Neural progenitor cell (in vitro differentiated cells): ENCODE results near the gene PAQR8. TPM values are rescaled to one million over a fixed set of nuclear protein-coding genes. Genes with fewer than 3 reads are reported as not detected.

Source experiments
- DNase-seq: peaks from one replicate; pipeline ENCODE4 v3.0.0-alpha.2; 2016; ENCODE audit warnings: low spot score
- H2AFZ ChIP-seq: fragments of 200-600 bp; sonication (generic); replicated peaks from 2 replicates; pipeline ENCODE4 v1.6.1; 2016; ENCODE audit warnings: antibody characterized with exemption
- H3F3A ChIP-seq: fragments of 200-600 bp; sonication (generic); 2 replicates; pipeline ENCODE4 v1.6.1; 2016; ENCODE audit warnings: antibody characterized with exemption, low read depth
- H3K27ac ChIP-seq: fragments of 200-600 bp; sonication (generic); 2 replicates; pipeline ENCODE4 v1.5.1; 2016; ENCODE audit warnings: mild to moderate bottlenecking
- H3K27me3 ChIP-seq: fragments of 200-600 bp; sonication (generic); 2 replicates; pipeline ENCODE4 v1.6.1; 2016; ENCODE audit warnings: mild to moderate bottlenecking, moderate library complexity
- H3K36me3 ChIP-seq: fragments of 200-600 bp; sonication (generic); 2 replicates; pipeline ENCODE4 v1.5.1; 2016
- H3K4me1 ChIP-seq: fragments of 200-600 bp; sonication (generic); 2 replicates; pipeline ENCODE4 v1.6.1; 2016; ENCODE audit warnings: mixed run types
- H3K4me2 ChIP-seq: fragments of 200-600 bp; sonication (generic); 2 replicates; pipeline ENCODE4 v1.6.1; 2016
- H3K4me3 ChIP-seq: fragments of 200-600 bp; sonication (generic); 2 replicates; pipeline ENCODE4 v1.5.1; 2016
- H3K79me2 ChIP-seq: fragments of 200-600 bp; sonication (generic); 2 replicates; pipeline ENCODE4 v1.6.1; 2016; ENCODE audit warnings: low read depth
- H3K9ac ChIP-seq: fragments of 200-600 bp; sonication (generic); 2 replicates; pipeline ENCODE4 v1.6.1; 2016
- H3K9me3 ChIP-seq: fragments of 200-600 bp; sonication (generic); 2 replicates; pipeline ENCODE4 v1.5.1; 2016; ENCODE audit warnings: low read depth
- H4K20me1 ChIP-seq: fragments of 200-600 bp; sonication (generic); 2 replicates; pipeline ENCODE4 v1.6.1; 2016; ENCODE audit warnings: low read depth
- H3K27ac Mint-ChIP-seq: 3 replicates; pipeline ENCODE4 v1.8.0; 2021; ENCODE audit warnings: mixed read lengths
- H3K27me3 Mint-ChIP-seq: 2 replicates; pipeline ENCODE4 v1.8.0; 2022; ENCODE audit warnings: low read depth, mild to moderate bottlenecking, inconsistent platforms, moderate library complexity, mixed read lengths; ENCODE audit not compliant: insufficient read depth
- H3K36me3 Mint-ChIP-seq: 3 replicates; pipeline ENCODE4 v1.8.0; 2021; ENCODE audit warnings: mixed read lengths
- H3K4me1 Mint-ChIP-seq: 3 replicates; pipeline ENCODE4 v1.8.0; 2021; ENCODE audit warnings: mixed read lengths
- H3K4me3 Mint-ChIP-seq: 3 replicates; pipeline ENCODE4 v1.8.0; 2021; ENCODE audit warnings: mild to moderate bottlenecking, moderate library complexity, mixed read lengths
- H3K9me3 Mint-ChIP-seq: 3 replicates; pipeline ENCODE4 v1.8.0; 2020; ENCODE audit warnings: mixed read lengths
- CTCF ChIP-seq: fragments of 200-600 bp; sonication (generic); IDR thresholded peaks from 2 replicates; pipeline ENCODE4 v1.5.1; 2017; ENCODE audit warnings: antibody characterized with exemption, mild to moderate bottlenecking
- EZH2 ChIP-seq: fragments of 200-600 bp; sonication (generic); IDR thresholded peaks from 2 replicates; pipeline ENCODE4 v1.6.1; 2017; ENCODE audit warnings: antibody characterized with exemption, mild to moderate bottlenecking, moderate library complexity
- EZH2phosphoT487 ChIP-seq: fragments of 200-600 bp; sonication (generic); IDR thresholded peaks from 2 replicates; pipeline ENCODE4 v1.6.1; 2017; ENCODE audit warnings: antibody characterized with exemption
- total RNA-seq: library from RNA; depleted of rRNA; stranded (reverse); fragments of >200 nt; gene quantifications from 2 replicates; pipeline ENCODE4 v1.2.3, GENCODE V29; 2015; ENCODE audit warnings: low replicate concordance

The PAQR8 gene
- total RNA-seq, 1 donor from 2014 or later: 16.9 TPM

DNA sequence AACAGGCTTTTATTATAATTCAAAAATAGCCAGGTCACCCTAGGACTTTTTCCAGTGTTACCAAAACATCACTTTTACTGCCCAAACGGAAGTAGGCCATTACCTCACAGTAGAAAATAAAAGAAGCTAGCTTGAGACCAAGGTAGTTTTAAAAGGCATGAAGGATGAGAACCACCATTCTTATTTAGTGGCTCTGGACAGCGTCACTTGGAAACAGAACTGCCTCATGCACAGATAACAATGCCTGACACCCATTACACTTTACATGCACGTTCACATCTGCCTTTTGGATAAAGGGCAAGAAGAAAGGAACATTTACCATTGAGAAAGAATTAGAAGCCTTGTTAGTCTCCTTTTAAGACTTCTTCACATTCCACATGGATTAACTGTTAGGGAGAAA lies 1.9 kb upstream of the PAQR8 start:
- peak; percentile 14 for DNase-seq
- Histone ChIP-seq H3K4me2 (no peak overlapping the region), H3K79me2 (peaks cover 13% of the 10 kb centered on the region), H3K4me3 (no peak overlapping the region), H3K9me3 (no peaks in the 10 kb centered on the region), H3K9ac (no peak overlapping the region), H2AFZ (no peak overlapping the region), H3K4me1 (peaks cover 17% of the 10 kb centered on the region), H3K27ac (no peak overlapping the region), H4K20me1 (peaks cover 13% of the 10 kb centered on the region), H3K27me3 (peaks cover 32% of the 10 kb centered on the region), H3K36me3 (no peaks in the 10 kb centered on the region), H3F3A (peaks cover 6% of the 10 kb centered on the region)
- TF ChIP-seq EZH2 (no peak), CTCF (no peak), EZH2phosphoT487 (peak; percentile 23)
- Mint-ChIP-seq H3K27ac (no peak overlapping the region), H3K4me1 (peaks cover 32% of the 10 kb centered on the region), H3K36me3 (no peaks in the 10 kb centered on the region), H3K27me3 (peaks cover 14% of the 10 kb centered on the region), H3K9me3 (no peaks in the 10 kb centered on the region), H3K4me3 (peak overlapping the region; percentile 86)

DNA sequence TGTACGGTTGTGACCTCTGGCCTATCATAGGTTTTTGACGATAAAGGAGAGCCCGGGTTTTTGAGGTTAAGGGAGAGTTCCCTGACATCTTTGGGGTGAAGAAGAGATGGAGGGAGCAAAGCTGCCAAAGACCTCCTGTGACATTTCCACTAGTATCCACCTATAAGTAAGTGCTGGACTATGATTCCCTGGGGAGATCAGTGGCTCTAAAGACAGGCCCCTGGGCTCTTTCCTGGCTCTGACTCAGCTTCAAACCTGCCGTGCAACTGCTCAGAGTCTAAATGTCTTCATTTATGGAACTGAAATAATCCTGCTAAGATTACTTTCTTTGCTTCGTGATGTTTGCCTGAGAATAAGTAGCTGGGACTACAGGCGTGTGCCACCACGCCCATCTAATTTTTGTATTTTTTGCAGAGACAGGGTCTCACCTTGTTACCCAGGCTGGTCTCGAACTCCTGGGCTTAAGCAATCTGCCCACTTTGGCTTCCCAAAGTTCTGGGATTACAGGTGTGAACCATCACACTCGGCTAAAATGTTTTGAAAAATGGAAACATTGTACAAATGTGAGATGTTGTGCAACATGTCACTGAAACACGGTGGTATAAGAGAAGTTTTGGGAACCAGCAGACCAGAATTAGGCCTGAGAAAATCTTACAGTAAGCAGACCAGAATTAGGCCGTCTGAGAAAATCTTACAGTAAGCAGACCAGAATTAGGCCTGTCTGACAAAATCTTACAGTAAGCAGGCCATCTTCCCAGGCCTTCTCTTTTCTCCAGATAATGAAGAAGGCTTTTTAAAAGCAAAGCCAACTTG lies 1.1 kb upstream of the PAQR8 start:
- Mint-ChIP-seq H3K27me3 (peaks cover 14% of the 10 kb centered on the region), H3K36me3 (no peaks in the 10 kb centered on the region), H3K4me1 (peaks cover 30% of the 10 kb centered on the region), H3K9me3 (no peaks in the 10 kb centered on the region), H3K4me3 (peak overlapping the region; percentile 86), H3K27ac (no peak overlapping the region)
- Histone ChIP-seq H3K79me2 (peaks cover 17% of the 10 kb centered on the region), H3K9me3 (no peaks in the 10 kb centered on the region), H3K36me3 (no peaks in the 10 kb centered on the region), H3K4me2 (peak overlapping the region; percentile 90), H3K9ac (no peak overlapping the region), H3K27me3 (peaks cover 32% of the 10 kb centered on the region), H3F3A (peaks cover 6% of the 10 kb centered on the region), H3K4me1 (peaks cover 20% of the 10 kb centered on the region), H3K4me3 (peak overlapping the region; percentile 89), H2AFZ (no peak overlapping the region), H4K20me1 (peaks cover 13% of the 10 kb centered on the region), H3K27ac (no peak overlapping the region)
- no peak for DNase-seq
- no peak for TF ChIP-seq EZH2
- TF ChIP-seq CTCF: no peak
- TF ChIP-seq EZH2phosphoT487: no peak

DNA sequence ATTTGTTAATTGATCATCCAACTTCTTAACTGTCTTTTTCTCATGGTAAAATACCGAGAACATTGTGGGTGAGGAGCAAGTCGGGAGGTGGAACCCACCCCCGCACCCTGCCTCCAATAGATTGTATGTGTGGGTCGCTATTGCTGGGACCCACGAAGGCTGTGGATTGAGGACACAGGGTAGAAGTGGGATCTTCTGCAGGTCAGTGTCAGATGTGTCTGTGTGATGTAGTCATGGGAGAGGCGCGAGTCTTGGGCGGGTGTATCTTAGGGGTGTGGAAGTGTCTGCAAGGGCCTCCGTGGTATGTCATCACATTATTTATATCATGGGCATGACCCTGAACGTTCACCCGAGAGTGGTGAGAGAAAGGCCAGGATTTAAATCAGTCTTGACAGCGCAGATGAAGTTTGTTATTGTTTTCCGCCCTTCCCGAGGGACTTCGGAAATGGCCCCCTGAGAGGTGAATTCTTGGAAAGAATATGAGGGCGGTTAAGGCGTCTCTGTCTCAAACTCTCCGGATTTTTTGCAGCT lies 472 bp upstream of the PAQR8 start:
- peaks cover 13% of the 10 kb centered on the region for H4K20me1 ChIP-seq
- no peak for TF ChIP-seq EZH2
- TF ChIP-seq CTCF: no peak
- TF ChIP-seq EZH2phosphoT487: no peak
- H3K9me3 ChIP-seq: no peaks in the 10 kb centered on the region
- no peak overlapping the region for H3K9ac ChIP-seq
- peaks cover 12% of the 10 kb centered on the region for H3K27me3 Mint-ChIP-seq
- DNase-seq: no peak
- H3K9me3 Mint-ChIP-seq: no peaks in the 10 kb centered on the region
- H3K4me3 Mint-ChIP-seq: peak overlapping the region; percentile 86
- H3K79me2 ChIP-seq: peaks cover 17% of the 10 kb centered on the region
- H3K27ac Mint-ChIP-seq: peak overlapping the region; percentile 18
- no peak overlapping the region for H3K27ac ChIP-seq
- peak overlapping the region; percentile 94 for H2AFZ ChIP-seq
- H3F3A ChIP-seq: peaks cover 6% of the 10 kb centered on the region
- peaks cover 32% of the 10 kb centered on the region for H3K27me3 ChIP-seq
- H3K36me3 Mint-ChIP-seq: peaks cover 2% of the 10 kb centered on the region
- no peaks in the 10 kb centered on the region for H3K36me3 ChIP-seq
- H3K4me3 ChIP-seq: peak overlapping the region; percentile 89
- peaks cover 20% of the 10 kb centered on the region for H3K4me1 ChIP-seq
- H3K4me2 ChIP-seq: peak overlapping the region; percentile 90
- H3K4me1 Mint-ChIP-seq: peaks cover 30% of the 10 kb centered on the region
